ENCODE measurements around the gene C1orf167. TPM values are rescaled to one million over a fixed set of nuclear protein-coding genes. Genes with fewer than 3 reads are reported as not detected.

C1orf167 gene
- total RNA-seq, 1 experiment from 2014 or later: not detected

DNA sequence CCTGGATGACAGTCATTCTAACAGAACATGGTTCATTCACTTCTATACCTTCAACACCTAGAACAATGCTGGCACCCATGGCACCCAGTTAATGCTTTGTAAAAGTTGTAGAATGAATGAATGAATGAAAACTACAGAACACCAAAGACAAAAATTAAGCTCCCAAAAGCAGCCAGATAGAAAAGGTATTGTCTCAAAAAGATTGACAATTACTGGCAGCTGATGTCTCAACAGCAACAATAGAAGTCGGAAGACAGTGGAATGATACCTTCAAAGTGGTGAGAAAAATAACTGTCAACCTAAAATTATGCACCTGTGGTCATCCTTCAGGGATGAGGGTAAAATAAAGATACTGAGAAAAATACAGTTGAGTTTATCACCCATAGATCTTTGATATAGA, 4.9 kb upstream of the C1orf167 start:
- no peak overlapping the region for H3K9ac ChIP-seq (ENCODE audit: low read length)
- no peak overlapping the region for H3K4me2 ChIP-seq (ENCODE audit: low read length)
- no peak overlapping the region for H2AFZ ChIP-seq (ENCODE audit: low read length)
- POLR2A ChIA-PET (ENCODE audit: unreplicated experiment): no interaction called here
- no peaks in the 10 kb centered on the region for H3K27me3 ChIP-seq (ENCODE audit: low read length)
- H3K79me2 ChIP-seq (ENCODE audit: low read length): no peaks in the 10 kb centered on the region
- DNase-seq (no peak), ATAC-seq (no peak)
- CTCF ChIA-PET: no interaction called here
- no TSS peak for BruUV-seq (replicated peaks)
- no peaks in the 10 kb centered on the region for H3F3A ChIP-seq (ENCODE audit: low read length, unreplicated experiment)
- TF ChIP-seq EZH2 (IDR thresholded peaks at IDR 0.05; ENCODE audit: low read length, unreplicated experiment): no peak
- no peak for TF ChIP-seq CTCF (conservative IDR thresholded peaks at IDR 0.05; ENCODE audit: low read depth, low read length)
- no peak for TF ChIP-seq EZH2phosphoT487 (IDR thresholded peaks at IDR 0.05; ENCODE audit: borderline replicate concordance, low read length)
- H3K9me3 ChIP-seq (ENCODE audit: low read length): no peaks in the 10 kb centered on the region
- no peaks in the 10 kb centered on the region for H3K9me2 ChIP-seq (replicated peaks; ENCODE audit: low read length)
- H3K4me1 ChIP-seq (ENCODE audit: insufficient read depth, low read length): no peaks in the 10 kb centered on the region
- H3K27ac ChIP-seq (ENCODE audit: low read length): no peak overlapping the region
- H3K36me3 ChIP-seq (ENCODE audit: low read depth, low read length): no peaks in the 10 kb centered on the region
- no peaks in the 10 kb centered on the region for H4K20me1 ChIP-seq (ENCODE audit: low read length)
- H3K4me3 ChIP-seq (ENCODE audit: low read length): no peak overlapping the region
- intact Hi-C loops (cut with micrococcal nuclease): loop anchor here (1.0 kb wide), 1 partner anchor 38 kb away; no protein-coding TSS in a partner anchor

- Histone ChIP-seq H3K9ac (ENCODE audit: low read length) (no peak overlapping the region), H3K4me3 (ENCODE audit: low read length) (no peak overlapping the region), H2AFZ (ENCODE audit: low read length) (no peak overlapping the region), H3K4me1 (ENCODE audit: insufficient read depth, low read length) (no peaks in the 10 kb centered on the region), H3K27me3 (ENCODE audit: low read length) (no peaks in the 10 kb centered on the region), H3K27ac (ENCODE audit: low read length) (no peak overlapping the region), H3K4me2 (ENCODE audit: low read length) (no peak overlapping the region), H3K79me2 (ENCODE audit: low read length) (no peaks in the 10 kb centered on the region), H3K36me3 (ENCODE audit: low read depth, low read length) (no peaks in the 10 kb centered on the region), H3K9me3 (ENCODE audit: low read length) (no peaks in the 10 kb centered on the region), H4K20me1 (ENCODE audit: low read length) (no peaks in the 10 kb centered on the region), H3F3A (ENCODE audit: low read length, unreplicated experiment) (no peaks in the 10 kb centered on the region), H3K9me2 (replicated peaks; ENCODE audit: low read length) (no peaks in the 10 kb centered on the region)
- ChIA-PET POLR2A (ENCODE audit: unreplicated experiment) (interaction anchor here (0.7 kb wide), 1 partner anchor 17 kb away, joined by 17 read pairs; no protein-coding TSS in a partner anchor), CTCF (no interaction called here)
- intact Hi-C loops (cut with micrococcal nuclease): no loop called here
- DNase-seq (no peak), ATAC-seq (no peak)
- no TSS peak for BruUV-seq (replicated peaks)
- no peak for TF ChIP-seq CTCF (conservative IDR thresholded peaks at IDR 0.05; ENCODE audit: low read depth, low read length)
- no peak for TF ChIP-seq EZH2phosphoT487 (IDR thresholded peaks at IDR 0.05; ENCODE audit: borderline replicate concordance, low read length)
- TF ChIP-seq EZH2 (IDR thresholded peaks at IDR 0.05; ENCODE audit: low read length, unreplicated experiment): no peak
Observed at GRCh38 chr1:11759791-11760190, 2.2 kb upstream of the C1orf167 start.

- intact Hi-C loops (cut with micrococcal nuclease): no loop called here
- no peak overlapping the region for H3K27ac ChIP-seq (ENCODE audit: low read length)
- ChIA-PET POLR2A (ENCODE audit: unreplicated experiment) (no interaction called here), CTCF (interaction anchor here (0.5 kb wide), 1 partner anchor 475 kb away, joined by 4 read pairs; no protein-coding TSS in a partner anchor)
- H3K4me1 ChIP-seq (ENCODE audit: insufficient read depth, low read length): no peaks in the 10 kb centered on the region
- H3K36me3 ChIP-seq (ENCODE audit: low read depth, low read length): no peaks in the 10 kb centered on the region
- no peak overlapping the region for H3K4me2 ChIP-seq (ENCODE audit: low read length)
- no peaks in the 10 kb centered on the region for H3K27me3 ChIP-seq (ENCODE audit: low read length)
- BruUV-seq (replicated peaks): no TSS peak
- TF ChIP-seq EZH2phosphoT487 (IDR thresholded peaks at IDR 0.05; ENCODE audit: borderline replicate concordance, low read length): no peak
- no peak for TF ChIP-seq CTCF (conservative IDR thresholded peaks at IDR 0.05; ENCODE audit: low read depth, low read length)
- TF ChIP-seq EZH2 (IDR thresholded peaks at IDR 0.05; ENCODE audit: low read length, unreplicated experiment): no peak
- DNase-seq (no peak), ATAC-seq (no peak)
- H3K9me3 ChIP-seq (ENCODE audit: low read length): no peaks in the 10 kb centered on the region
- no peak overlapping the region for H2AFZ ChIP-seq (ENCODE audit: low read length)
- H3K9ac ChIP-seq (ENCODE audit: low read length): no peak overlapping the region
- no peaks in the 10 kb centered on the region for H4K20me1 ChIP-seq (ENCODE audit: low read length)
- no peaks in the 10 kb centered on the region for H3K9me2 ChIP-seq (replicated peaks; ENCODE audit: low read length)
- no peaks in the 10 kb centered on the region for H3K79me2 ChIP-seq (ENCODE audit: low read length)
- H3F3A ChIP-seq (ENCODE audit: low read length, unreplicated experiment): no peaks in the 10 kb centered on the region
- H3K4me3 ChIP-seq (ENCODE audit: low read length): no peak overlapping the region
Observed at GRCh38 chr1:11761285-11761684, 708 bp upstream of the C1orf167 start.

Data from PC-3 (cell line).